CD4-positive, alpha-beta T cell (primary cell): ENCODE results near the gene ADGRD1. TPM values are rescaled to one million over a fixed set of nuclear protein-coding genes. Genes with fewer than 3 reads are reported as not detected.

Experiments used
- ATAC-seq: fragments of 200-7000 bp; cut with Tn5 transposase; one replicate; pipeline ENCODE4 v1.10.0; 2022; ENCODE audit warnings: mild to moderate bottlenecking; ENCODE audit not compliant: poor library complexity
- CTCF ChIA-PET: fragments of 350-600 bp; sonication (Branson Sonifier 250); formaldehyde crosslinking; loops from one replicate; lab custom pipeline; 2021; ENCODE audit warnings: antibody characterized with exemption, inconsistent platforms; lab: Charles Lee
- POLR2A ChIA-PET: fragments of 350-600 bp; sonication (Branson Sonifier 250); formaldehyde crosslinking; loops from one replicate; lab custom pipeline; 2021; ENCODE audit warnings: antibody characterized with exemption, inconsistent platforms; lab: Charles Lee
- DNase-seq, 14 experiments: peaks; one replicate each; pipeline ENCODE4 v3.0.0-alpha.2; 2013 to 2020; ENCODE audit warnings: mixed read lengths in 2 of 14
- H3K27ac ChIP-seq, 2 donors: one replicate each; pipeline versions ENCODE4 v1.5.1 to v1.7.0; 2013; ENCODE audit warnings: low read length in 2 of 2, low read depth in 1 of 2, mild to moderate bottlenecking in 1 of 2
- H3K27me3 ChIP-seq, 2 experiments: 1 replicate in 1 of 2; 2 replicates in 1 of 2; pipeline versions ENCODE4 v1.6.1 to v1.7.0; 2013; ENCODE audit warnings: low read length in 2 of 2, control low read depth in 1 of 2, mild to moderate bottlenecking in 1 of 2, moderate library complexity in 1 of 2; ENCODE audit not compliant: insufficient read depth in 2 of 2, control insufficient read depth in 1 of 2
- H3K36me3 ChIP-seq: one replicate; pipeline ENCODE4 v1.6.1; 2013; ENCODE audit warnings: low read length, control low read depth; ENCODE audit not compliant: insufficient read depth
- H3K4me1 ChIP-seq: one replicate; pipeline ENCODE4 v1.6.1; 2013; ENCODE audit warnings: low read length, control low read depth; ENCODE audit not compliant: insufficient read depth
- H3K4me3 ChIP-seq: one replicate; pipeline ENCODE4 v1.5.1; 2013; ENCODE audit warnings: mild to moderate bottlenecking, low read length, moderate library complexity
- H3K9me3 ChIP-seq, 2 experiments: 1 replicate in 1 of 2; 2 replicates in 1 of 2; pipeline versions ENCODE4 v1.6.1 to v1.7.0; 2013; ENCODE audit warnings: low read length in 2 of 2, mild to moderate bottlenecking in 2 of 2, control low read depth in 1 of 2, moderate library complexity in 1 of 2; ENCODE audit not compliant: control insufficient read depth in 1 of 2, insufficient read depth in 1 of 2
- H3K27ac Mint-ChIP-seq: one replicate; pipeline ENCODE4 v1.8.0; 2020; ENCODE audit warnings: mixed read lengths
- H3K27me3 Mint-ChIP-seq: one replicate; pipeline ENCODE4 v1.8.0; 2021; ENCODE audit warnings: mixed read lengths
- H3K36me3 Mint-ChIP-seq: one replicate; pipeline ENCODE4 v1.8.0; 2021; ENCODE audit warnings: low read depth, mixed read lengths
- H3K4me1 Mint-ChIP-seq: one replicate; pipeline ENCODE4 v1.8.0; 2021; ENCODE audit warnings: low read depth, mixed read lengths
- H3K4me3 Mint-ChIP-seq: one replicate; pipeline ENCODE4 v1.8.0; 2020; ENCODE audit warnings: mild to moderate bottlenecking, mixed read lengths
- H3K9me3 Mint-ChIP-seq: one replicate; pipeline ENCODE4 v1.8.0; 2020; ENCODE audit warnings: mixed read lengths
- CTCF ChIP-seq: fragments of 200-600 bp; IDR thresholded peaks from one replicate; pipeline ENCODE4 v1.8.0; 2022; ENCODE audit warnings: antibody characterized with exemption, mild to moderate bottlenecking
- intact Hi-C, 2 experiments: fragments of 100-400 bp; cut with DNase I in 1 of 2; cut with micrococcal nuclease in 1 of 2; formaldehyde crosslinking; loops; one replicate each; pipeline versions ENCODE4 v1.15.1 to v1.9.0; 2023 to 2025; cut with DNase I, micrococcal nuclease
- total RNA-seq, 174 experiments: library from RNA in 2 of 174; stranded (reverse) in 2 of 174; gene quantifications; one replicate each; pipeline ENCODE4 v1.2.3 and lab custom pipeline; 2021 to 2026

Gene ADGRD1
- total RNA-seq, 2 experiments from 2014 or later: 0.22 TPM; not detected in 1

GRCh38 chr12:131188131-131189050 lies 234.7 kb downstream of the ADGRD1 start:
- intact Hi-C loops: no loop called here
- no peak overlapping the region for H3K27ac Mint-ChIP-seq
- CTCF ChIA-PET: no interaction called here

GRCh38 chr12:131189781-131190180 lies 236.1 kb downstream of the ADGRD1 start:
- Mint-ChIP-seq H3K27me3 (peaks cover 3% of the 10 kb centered on the region), H3K36me3 (no peaks in the 10 kb centered on the region), H3K4me1 (no peaks in the 10 kb centered on the region), H3K4me3 (no peak overlapping the region), H3K9me3 (no peaks in the 10 kb centered on the region), H3K27ac (no peak overlapping the region)
- H3K36me3 ChIP-seq: no peaks in the 10 kb centered on the region
- peaks cover under 1 to 14% of the 10 kb centered on the region in 2 experiments for H3K9me3 ChIP-seq
- no peak overlapping the region for H3K4me3 ChIP-seq
- H3K4me1 ChIP-seq: no peaks in the 10 kb centered on the region
- ChIA-PET CTCF (no interaction called here), POLR2A (interaction anchor here (0.6 kb wide), 1 partner anchor 625 kb away, joined by 3 read pairs; no protein-coding TSS in a partner anchor)
- intact Hi-C loops: no loop called here
- peaks cover 0 to 2% of the 10 kb centered on the region in 2 experiments for H3K27me3 ChIP-seq
- ATAC-seq (no peak), DNase-seq (no peak)
- TF ChIP-seq CTCF: no peak
- H3K27ac ChIP-seq: no peak overlapping the region

More at GRCh38 chr12:131188131-131189050, 234.7 kb downstream of the ADGRD1 start:
- peaks cover 6 to 19% of the 10 kb centered on the region in 2 experiments for H3K9me3 ChIP-seq
- H3K36me3 Mint-ChIP-seq: no peaks in the 10 kb centered on the region
- peaks cover 3% of the 10 kb centered on the region for H3K27me3 Mint-ChIP-seq
- no peaks in the 10 kb centered on the region for H3K4me1 ChIP-seq
- no peaks in the 10 kb centered on the region for H3K9me3 Mint-ChIP-seq
- POLR2A ChIA-PET: no interaction called here
- H3K4me3 Mint-ChIP-seq: no peak overlapping the region
- DNase-seq (no peak), ATAC-seq (no peak)
- no peak overlapping the region for H3K4me3 ChIP-seq
- H3K4me1 Mint-ChIP-seq: no peaks in the 10 kb centered on the region
- peaks cover 0 to 5% of the 10 kb centered on the region in 2 experiments for H3K27me3 ChIP-seq
- no peak overlapping the region for H3K27ac ChIP-seq
- no peaks in the 10 kb centered on the region for H3K36me3 ChIP-seq
- TF ChIP-seq CTCF: no peak

- no peak overlapping the region for H3K27ac Mint-ChIP-seq
- no peaks in the 10 kb centered on the region for H3K36me3 ChIP-seq
- H3K9me3 Mint-ChIP-seq: no peaks in the 10 kb centered on the region
- ChIA-PET CTCF (no interaction called here), POLR2A (no interaction called here)
- H3K27ac ChIP-seq: no peak overlapping the region
- no peak overlapping the region for H3K4me3 ChIP-seq
- ATAC-seq (no peak), DNase-seq (no peak)
- TF ChIP-seq CTCF: no peak
- H3K36me3 Mint-ChIP-seq: no peaks in the 10 kb centered on the region
- H3K27me3 ChIP-seq: peaks cover 0 to 2% of the 10 kb centered on the region in 2 experiments
- intact Hi-C loops: no loop called here
- H3K9me3 ChIP-seq: peaks cover 0 to 12% of the 10 kb centered on the region in 2 experiments
- no peaks in the 10 kb centered on the region for H3K4me1 Mint-ChIP-seq
- no peak overlapping the region for H3K4me3 Mint-ChIP-seq
- peaks cover 4% of the 10 kb centered on the region for H3K27me3 Mint-ChIP-seq
- H3K4me1 ChIP-seq: no peaks in the 10 kb centered on the region
Observed at GRCh38 chr12:131190965-131191364, 237.3 kb downstream of the ADGRD1 start.

Other genes starting within 250 kb of the ADGRD1 start
- gene RIMBP2, start 237.6 kb upstream of the ADGRD1 start, total RNA-seq: not detected
- 10 to 100 TPM; 13.4 to 14.1 TPM for gene STX2, start 114.7 kb upstream of the ADGRD1 start, total RNA-seq
- 100 to 1,000 TPM; 278 to 302 TPM for gene RAN, start 81.8 kb upstream of the ADGRD1 start, total RNA-seq